Hepatocyte (in vitro differentiated cells): Measurements from ENCODE around the gene CEBPE.

ENCODE experiments used
- EZH2phosphoT487 ChIP-seq: fragments of 200-600 bp; sonication (generic); IDR thresholded peaks from one replicate; pipeline ENCODE4 v1.6.1; 2018; ENCODE audit warnings: antibody characterized with exemption, mild to moderate bottlenecking, low read depth, moderate library complexity; ENCODE audit not compliant: unreplicated experiment, severe bottlenecking
- TF ChIP-seq, protein P1 (sequence below): fragments of 200-600 bp; sonication (generic); IDR thresholded peaks from 2 replicates; pipeline ENCODE4 v1.5.1; 2016; ENCODE audit warnings: antibody characterized with exemption, mild to moderate bottlenecking; ENCODE audit not compliant: poor library complexity

DNA sequence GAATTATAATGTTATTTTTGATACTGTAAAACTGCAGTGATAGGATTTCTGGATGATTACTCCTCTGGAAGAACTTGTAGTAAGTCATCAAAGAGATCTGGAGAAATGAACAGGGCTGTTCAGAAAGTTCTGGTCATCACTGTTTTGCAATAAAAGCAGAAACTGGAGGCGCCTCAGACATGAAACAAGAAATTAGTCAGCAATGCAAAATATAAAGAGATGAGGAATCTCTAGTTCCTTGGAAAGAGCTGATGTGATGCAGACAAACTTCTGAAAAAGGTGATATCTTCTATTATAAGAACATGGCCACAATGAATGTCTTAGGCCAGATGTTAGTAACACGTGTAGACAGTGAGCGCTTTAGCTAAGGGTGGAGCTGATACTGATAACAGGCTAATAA, 33.6 kb downstream of the CEBPE start:
- TF ChIP-seq, protein P1, sequence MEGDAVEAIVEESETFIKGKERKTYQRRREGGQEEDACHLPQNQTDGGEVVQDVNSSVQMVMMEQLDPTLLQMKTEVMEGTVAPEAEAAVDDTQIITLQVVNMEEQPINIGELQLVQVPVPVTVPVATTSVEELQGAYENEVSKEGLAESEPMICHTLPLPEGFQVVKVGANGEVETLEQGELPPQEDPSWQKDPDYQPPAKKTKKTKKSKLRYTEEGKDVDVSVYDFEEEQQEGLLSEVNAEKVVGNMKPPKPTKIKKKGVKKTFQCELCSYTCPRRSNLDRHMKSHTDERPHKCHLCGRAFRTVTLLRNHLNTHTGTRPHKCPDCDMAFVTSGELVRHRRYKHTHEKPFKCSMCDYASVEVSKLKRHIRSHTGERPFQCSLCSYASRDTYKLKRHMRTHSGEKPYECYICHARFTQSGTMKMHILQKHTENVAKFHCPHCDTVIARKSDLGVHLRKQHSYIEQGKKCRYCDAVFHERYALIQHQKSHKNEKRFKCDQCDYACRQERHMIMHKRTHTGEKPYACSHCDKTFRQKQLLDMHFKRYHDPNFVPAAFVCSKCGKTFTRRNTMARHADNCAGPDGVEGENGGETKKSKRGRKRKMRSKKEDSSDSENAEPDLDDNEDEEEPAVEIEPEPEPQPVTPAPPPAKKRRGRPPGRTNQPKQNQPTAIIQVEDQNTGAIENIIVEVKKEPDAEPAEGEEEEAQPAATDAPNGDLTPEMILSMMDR = no peak
- no peak for TF ChIP-seq EZH2phosphoT487
